GM12891 (cell line): ENCODE measurements around the gene DHX38.

Experiments used
- POLR2A ChIP-seq: IDR thresholded peaks from 2 replicates; pipeline ENCODE4 v1.6.1; 2011; ENCODE audit warnings: low read depth, low read length, control low read depth
- POLR2AphosphoS5 ChIP-seq: IDR thresholded peaks from 2 replicates; pipeline ENCODE4 v1.6.1; 2011; ENCODE audit warnings: low read depth, low read length, control low read depth
- TAF1 ChIP-seq: IDR thresholded peaks from 2 replicates; pipeline ENCODE4 v1.6.1; 2011; ENCODE audit warnings: low read depth, low read length, control low read depth

GRCh38 chr16:72044296-72044695 lies 49.4 kb upstream of the DHX38 start:
- TF ChIP-seq POLR2A = no peak
- TF ChIP-seq TAF1 = no peak
- no peak for TF ChIP-seq POLR2AphosphoS5
